ENCODE data around the gene DAPK2. TPM values are rescaled to one million over a fixed set of nuclear protein-coding genes. Genes with fewer than 3 reads are reported as not detected.

Gene DAPK2
- total RNA-seq, 1 experiment from 2014 or later = 2.3 TPM

DNA sequence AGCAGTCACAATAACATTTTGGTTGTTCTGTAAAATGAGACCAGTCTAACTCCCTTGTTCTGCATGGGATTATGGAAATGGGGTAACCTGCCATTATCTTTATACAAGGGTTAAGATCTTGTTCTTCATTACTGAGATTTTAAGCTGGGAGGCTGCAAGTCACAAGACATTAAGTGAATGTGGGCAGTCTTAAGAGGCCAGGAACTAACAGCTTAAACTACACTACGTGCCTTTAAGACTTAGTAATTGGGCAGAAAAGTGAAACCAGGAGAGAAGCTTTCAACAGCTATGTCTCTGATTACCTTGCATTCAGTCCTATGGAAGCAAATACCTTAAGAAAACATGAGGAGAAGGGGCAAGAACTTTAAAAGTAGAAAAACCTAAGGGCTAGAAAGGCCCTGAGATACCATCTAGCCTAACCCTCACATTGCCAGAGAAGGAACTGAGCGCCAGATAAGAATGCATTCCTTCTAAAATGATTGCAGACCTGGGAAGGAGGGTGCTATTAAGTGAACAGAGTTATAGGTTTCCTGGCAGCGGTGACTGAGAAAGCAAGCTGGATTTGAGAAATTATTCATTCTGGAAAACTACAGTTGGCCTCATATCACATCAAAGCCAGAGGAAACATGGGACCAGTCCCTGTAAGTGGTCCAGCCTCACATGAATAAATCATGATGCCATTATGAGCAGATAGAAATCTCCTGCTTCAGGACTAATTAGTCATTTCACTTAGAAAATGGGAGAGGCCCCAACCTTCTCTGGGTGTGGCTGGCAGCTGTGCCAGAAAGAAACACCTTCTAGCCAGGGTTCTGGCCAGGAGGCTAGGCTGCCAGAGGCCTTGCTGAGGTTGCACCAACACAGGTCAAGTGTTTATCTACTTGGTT, 32.9 kb downstream of the DAPK2 start (continued):
- TF ChIP-seq, protein P1, sequence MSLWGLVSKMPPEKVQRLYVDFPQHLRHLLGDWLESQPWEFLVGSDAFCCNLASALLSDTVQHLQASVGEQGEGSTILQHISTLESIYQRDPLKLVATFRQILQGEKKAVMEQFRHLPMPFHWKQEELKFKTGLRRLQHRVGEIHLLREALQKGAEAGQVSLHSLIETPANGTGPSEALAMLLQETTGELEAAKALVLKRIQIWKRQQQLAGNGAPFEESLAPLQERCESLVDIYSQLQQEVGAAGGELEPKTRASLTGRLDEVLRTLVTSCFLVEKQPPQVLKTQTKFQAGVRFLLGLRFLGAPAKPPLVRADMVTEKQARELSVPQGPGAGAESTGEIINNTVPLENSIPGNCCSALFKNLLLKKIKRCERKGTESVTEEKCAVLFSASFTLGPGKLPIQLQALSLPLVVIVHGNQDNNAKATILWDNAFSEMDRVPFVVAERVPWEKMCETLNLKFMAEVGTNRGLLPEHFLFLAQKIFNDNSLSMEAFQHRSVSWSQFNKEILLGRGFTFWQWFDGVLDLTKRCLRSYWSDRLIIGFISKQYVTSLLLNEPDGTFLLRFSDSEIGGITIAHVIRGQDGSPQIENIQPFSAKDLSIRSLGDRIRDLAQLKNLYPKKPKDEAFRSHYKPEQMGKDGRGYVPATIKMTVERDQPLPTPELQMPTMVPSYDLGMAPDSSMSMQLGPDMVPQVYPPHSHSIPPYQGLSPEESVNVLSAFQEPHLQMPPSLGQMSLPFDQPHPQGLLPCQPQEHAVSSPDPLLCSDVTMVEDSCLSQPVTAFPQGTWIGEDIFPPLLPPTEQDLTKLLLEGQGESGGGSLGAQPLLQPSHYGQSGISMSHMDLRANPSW (CRISPR knock-in tag; conservative IDR thresholded peaks at IDR 0.05; ENCODE audit: low read depth) = no peak
- TF ChIP-seq ZBTB21 (CRISPR knock-in tag; IDR thresholded peaks at IDR 0.05; ENCODE audit: borderline replicate concordance) (no peak), TEAD4 (CRISPR knock-in tag; IDR thresholded peaks at IDR 0.05) (no peak)

DNA sequence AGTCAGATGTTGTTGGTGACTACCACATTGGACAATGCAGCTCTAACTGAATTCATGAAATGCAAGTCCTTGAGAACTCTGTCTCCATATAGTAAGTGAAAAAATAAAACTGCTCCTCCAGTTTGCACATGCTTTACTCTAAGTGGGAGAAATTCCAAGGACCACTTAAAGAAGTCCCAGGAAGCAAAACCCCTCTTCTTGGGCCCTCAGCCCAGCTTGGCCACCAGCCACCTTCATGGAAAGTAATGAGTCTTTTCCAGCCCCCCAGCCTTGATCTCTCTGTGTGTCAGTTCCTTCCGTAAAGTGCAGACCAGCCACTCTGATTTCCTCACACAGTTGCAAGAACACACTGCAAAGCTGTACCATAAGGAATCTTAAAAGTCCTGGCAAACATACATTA, 34.5 kb downstream of the DAPK2 start:
- no peaks in the 10 kb centered on the region for H3K36me3 Mint-ChIP-seq
- peaks cover 6% of the 10 kb centered on the region; the same call in 1 of the 2 replicates for H3K4me1 Mint-ChIP-seq
- ChIA-PET POLR2A (no interaction called here), CTCF (interaction anchor here (0.9 to 1.0 kb wide), 2 partner anchors 56 to 66 kb away, joined by 3 to 5 read pairs; no protein-coding TSS in a partner anchor)
- no peak overlapping the region for H3K27ac Mint-ChIP-seq
- no peak for ATAC-seq
- no peak for DNase-seq (ENCODE audit: low spot score)
- no peaks in the 10 kb centered on the region for H3K9me3 Mint-ChIP-seq
- H3K27me3 Mint-ChIP-seq (ENCODE audit: low read depth) = no peaks in the 10 kb centered on the region
- H3K4me3 Mint-ChIP-seq = no peak overlapping the region
- TF ChIP-seq, protein P2, sequence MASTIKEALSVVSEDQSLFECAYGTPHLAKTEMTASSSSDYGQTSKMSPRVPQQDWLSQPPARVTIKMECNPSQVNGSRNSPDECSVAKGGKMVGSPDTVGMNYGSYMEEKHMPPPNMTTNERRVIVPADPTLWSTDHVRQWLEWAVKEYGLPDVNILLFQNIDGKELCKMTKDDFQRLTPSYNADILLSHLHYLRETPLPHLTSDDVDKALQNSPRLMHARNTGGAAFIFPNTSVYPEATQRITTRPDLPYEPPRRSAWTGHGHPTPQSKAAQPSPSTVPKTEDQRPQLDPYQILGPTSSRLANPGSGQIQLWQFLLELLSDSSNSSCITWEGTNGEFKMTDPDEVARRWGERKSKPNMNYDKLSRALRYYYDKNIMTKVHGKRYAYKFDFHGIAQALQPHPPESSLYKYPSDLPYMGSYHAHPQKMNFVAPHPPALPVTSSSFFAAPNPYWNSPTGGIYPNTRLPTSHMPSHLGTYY (CRISPR knock-in tag; IDR thresholded peaks at IDR 0.05) = no peak
- no peak for TF ChIP-seq TEAD4 (CRISPR knock-in tag; IDR thresholded peaks at IDR 0.05)
- TF ChIP-seq TP53 (CRISPR knock-in tag; IDR thresholded peaks at IDR 0.05) = no peak
- TF ChIP-seq, protein P3, sequence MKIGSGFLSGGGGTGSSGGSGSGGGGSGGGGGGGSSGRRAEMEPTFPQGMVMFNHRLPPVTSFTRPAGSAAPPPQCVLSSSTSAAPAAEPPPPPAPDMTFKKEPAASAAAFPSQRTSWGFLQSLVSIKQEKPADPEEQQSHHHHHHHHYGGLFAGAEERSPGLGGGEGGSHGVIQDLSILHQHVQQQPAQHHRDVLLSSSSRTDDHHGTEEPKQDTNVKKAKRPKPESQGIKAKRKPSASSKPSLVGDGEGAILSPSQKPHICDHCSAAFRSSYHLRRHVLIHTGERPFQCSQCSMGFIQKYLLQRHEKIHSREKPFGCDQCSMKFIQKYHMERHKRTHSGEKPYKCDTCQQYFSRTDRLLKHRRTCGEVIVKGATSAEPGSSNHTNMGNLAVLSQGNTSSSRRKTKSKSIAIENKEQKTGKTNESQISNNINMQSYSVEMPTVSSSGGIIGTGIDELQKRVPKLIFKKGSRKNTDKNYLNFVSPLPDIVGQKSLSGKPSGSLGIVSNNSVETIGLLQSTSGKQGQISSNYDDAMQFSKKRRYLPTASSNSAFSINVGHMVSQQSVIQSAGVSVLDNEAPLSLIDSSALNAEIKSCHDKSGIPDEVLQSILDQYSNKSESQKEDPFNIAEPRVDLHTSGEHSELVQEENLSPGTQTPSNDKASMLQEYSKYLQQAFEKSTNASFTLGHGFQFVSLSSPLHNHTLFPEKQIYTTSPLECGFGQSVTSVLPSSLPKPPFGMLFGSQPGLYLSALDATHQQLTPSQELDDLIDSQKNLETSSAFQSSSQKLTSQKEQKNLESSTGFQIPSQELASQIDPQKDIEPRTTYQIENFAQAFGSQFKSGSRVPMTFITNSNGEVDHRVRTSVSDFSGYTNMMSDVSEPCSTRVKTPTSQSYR (CRISPR knock-in tag; IDR thresholded peaks at IDR 0.05) = no peak
- TF ChIP-seq, protein P4, sequence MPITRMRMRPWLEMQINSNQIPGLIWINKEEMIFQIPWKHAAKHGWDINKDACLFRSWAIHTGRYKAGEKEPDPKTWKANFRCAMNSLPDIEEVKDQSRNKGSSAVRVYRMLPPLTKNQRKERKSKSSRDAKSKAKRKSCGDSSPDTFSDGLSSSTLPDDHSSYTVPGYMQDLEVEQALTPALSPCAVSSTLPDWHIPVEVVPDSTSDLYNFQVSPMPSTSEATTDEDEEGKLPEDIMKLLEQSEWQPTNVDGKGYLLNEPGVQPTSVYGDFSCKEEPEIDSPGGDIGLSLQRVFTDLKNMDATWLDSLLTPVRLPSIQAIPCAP (CRISPR knock-in tag; IDR thresholded peaks at IDR 0.05) = no peak
- TF ChIP-seq, protein P5, sequence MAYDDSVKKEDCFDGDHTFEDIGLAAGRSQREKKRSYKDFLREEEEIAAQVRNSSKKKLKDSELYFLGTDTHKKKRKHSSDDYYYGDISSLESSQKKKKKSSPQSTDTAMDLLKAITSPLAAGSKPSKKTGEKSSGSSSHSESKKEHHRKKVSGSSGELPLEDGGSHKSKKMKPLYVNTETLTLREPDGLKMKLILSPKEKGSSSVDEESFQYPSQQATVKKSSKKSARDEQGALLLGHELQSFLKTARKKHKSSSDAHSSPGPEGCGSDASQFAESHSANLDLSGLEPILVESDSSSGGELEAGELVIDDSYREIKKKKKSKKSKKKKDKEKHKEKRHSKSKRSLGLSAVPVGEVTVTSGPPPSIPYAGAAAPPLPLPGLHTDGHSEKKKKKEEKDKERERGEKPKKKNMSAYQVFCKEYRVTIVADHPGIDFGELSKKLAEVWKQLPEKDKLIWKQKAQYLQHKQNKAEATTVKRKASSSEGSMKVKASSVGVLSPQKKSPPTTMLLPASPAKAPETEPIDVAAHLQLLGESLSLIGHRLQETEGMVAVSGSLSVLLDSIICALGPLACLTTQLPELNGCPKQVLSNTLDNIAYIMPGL (CRISPR knock-in tag; IDR thresholded peaks at IDR 0.05) = no peak
- no peak for TF ChIP-seq NFYB (CRISPR knock-in tag; conservative IDR thresholded peaks at IDR 0.05; ENCODE audit: low read depth)
- TF ChIP-seq, protein P6, sequence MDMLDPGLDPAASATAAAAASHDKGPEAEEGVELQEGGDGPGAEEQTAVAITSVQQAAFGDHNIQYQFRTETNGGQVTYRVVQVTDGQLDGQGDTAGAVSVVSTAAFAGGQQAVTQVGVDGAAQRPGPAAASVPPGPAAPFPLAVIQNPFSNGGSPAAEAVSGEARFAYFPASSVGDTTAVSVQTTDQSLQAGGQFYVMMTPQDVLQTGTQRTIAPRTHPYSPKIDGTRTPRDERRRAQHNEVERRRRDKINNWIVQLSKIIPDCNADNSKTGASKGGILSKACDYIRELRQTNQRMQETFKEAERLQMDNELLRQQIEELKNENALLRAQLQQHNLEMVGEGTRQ (CRISPR knock-in tag; IDR thresholded peaks at IDR 0.05) = no peak
- TF ChIP-seq, protein P7, sequence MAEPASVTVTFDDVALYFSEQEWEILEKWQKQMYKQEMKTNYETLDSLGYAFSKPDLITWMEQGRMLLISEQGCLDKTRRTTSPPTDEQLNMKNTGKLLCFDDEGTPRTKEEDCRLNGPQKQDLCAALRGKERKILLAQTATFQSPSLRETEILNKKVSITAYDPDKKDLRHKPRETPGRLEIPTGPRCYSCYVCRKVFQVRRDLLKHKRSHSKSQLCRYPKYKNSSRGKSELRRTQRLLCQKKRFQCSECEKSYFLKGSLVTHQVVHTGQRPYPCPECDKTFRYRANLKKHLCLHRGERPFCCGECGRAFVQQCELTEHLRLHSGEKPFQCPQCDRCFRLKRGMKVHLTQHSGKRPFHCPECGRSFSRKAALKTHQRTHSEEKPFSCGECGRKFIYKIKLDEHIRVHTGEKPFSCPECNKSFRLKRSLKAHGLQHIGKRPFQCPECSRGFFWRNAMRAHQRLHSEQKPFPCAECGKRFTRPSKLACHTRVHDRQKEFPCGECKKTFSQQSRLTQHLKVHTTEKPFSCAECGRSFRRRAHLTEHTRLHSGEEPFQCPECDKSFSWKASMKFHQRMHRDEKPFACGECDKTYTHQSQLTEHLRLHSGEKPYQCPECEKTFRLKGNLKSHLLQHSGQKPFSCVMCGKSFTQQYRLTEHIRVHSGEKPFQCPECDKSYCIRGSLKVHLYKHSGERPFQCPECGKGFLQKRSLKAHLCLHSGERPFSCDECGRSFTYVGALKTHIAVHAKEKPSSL (CRISPR knock-in tag; conservative IDR thresholded peaks at IDR 0.05) = no peak
- TF ChIP-seq, protein P8, sequence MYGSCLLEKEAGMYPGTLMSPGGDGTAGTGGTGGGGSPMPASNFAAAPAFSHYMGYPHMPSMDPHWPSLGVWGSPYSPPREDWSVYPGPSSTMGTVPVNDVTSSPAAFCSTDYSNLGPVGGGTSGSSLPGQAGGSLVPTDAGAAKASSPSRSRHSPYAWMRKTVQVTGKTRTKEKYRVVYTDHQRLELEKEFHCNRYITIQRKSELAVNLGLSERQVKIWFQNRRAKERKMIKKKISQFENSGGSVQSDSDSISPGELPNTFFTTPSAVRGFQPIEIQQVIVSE (CRISPR knock-in tag; IDR thresholded peaks at IDR 0.05; ENCODE audit: borderline replicate concordance) = no peak
- TF ChIP-seq FOXJ3 (CRISPR knock-in tag; IDR thresholded peaks at IDR 0.05; ENCODE audit: borderline replicate concordance) = no peak
- TF ChIP-seq, protein P9, sequence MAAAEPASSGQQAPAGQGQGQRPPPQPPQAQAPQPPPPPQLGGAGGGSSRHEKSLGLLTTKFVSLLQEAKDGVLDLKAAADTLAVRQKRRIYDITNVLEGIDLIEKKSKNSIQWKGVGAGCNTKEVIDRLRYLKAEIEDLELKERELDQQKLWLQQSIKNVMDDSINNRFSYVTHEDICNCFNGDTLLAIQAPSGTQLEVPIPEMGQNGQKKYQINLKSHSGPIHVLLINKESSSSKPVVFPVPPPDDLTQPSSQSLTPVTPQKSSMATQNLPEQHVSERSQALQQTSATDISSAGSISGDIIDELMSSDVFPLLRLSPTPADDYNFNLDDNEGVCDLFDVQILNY (CRISPR knock-in tag; IDR thresholded peaks at IDR 0.05) = no peak
- TF ChIP-seq OVOL2 (CRISPR knock-in tag; IDR thresholded peaks at IDR 0.05; ENCODE audit: borderline replicate concordance) = no peak
- no peak for TF ChIP-seq GRHL2 (CRISPR knock-in tag; IDR thresholded peaks at IDR 0.05; ENCODE audit: insufficient replicate concordance, severe bottlenecking)
- no peak for TF ChIP-seq ZNF138 (CRISPR knock-in tag; conservative IDR thresholded peaks at IDR 0.05)

Measured in WTC11 (cell line).